ENCODE measurements around the gene KLF3. TPM values are rescaled to one million over a fixed set of nuclear protein-coding genes. Genes with fewer than 3 reads are reported as not detected.

Gene KLF3
- total RNA-seq (2021; ENCODE audit: unreplicated experiment) (14.4 TPM), Bru-seq, nascent RNA (percentile 81 among the genes with signal in this experiment), BruChase-seq, experiment 1, labeled RNA remaining after a 2-hour chase (percentile 78 among the genes with signal in this experiment), BruChase-seq, experiment 2, labeled RNA remaining after a 6-hour chase (percentile 63 among the genes with signal in this experiment)
- 5.5 TPM for polyA plus RNA-seq (2012; ENCODE audit: insufficient read length)
- long read RNA-seq, full-length matches to known transcripts = 13 of 28 reads
- long read RNA-seq, partial matches to known transcripts = 14 of 28 reads
- long read RNA-seq, other reads (novel, unspliced or antisense) = 1 of 28 reads

DNA sequence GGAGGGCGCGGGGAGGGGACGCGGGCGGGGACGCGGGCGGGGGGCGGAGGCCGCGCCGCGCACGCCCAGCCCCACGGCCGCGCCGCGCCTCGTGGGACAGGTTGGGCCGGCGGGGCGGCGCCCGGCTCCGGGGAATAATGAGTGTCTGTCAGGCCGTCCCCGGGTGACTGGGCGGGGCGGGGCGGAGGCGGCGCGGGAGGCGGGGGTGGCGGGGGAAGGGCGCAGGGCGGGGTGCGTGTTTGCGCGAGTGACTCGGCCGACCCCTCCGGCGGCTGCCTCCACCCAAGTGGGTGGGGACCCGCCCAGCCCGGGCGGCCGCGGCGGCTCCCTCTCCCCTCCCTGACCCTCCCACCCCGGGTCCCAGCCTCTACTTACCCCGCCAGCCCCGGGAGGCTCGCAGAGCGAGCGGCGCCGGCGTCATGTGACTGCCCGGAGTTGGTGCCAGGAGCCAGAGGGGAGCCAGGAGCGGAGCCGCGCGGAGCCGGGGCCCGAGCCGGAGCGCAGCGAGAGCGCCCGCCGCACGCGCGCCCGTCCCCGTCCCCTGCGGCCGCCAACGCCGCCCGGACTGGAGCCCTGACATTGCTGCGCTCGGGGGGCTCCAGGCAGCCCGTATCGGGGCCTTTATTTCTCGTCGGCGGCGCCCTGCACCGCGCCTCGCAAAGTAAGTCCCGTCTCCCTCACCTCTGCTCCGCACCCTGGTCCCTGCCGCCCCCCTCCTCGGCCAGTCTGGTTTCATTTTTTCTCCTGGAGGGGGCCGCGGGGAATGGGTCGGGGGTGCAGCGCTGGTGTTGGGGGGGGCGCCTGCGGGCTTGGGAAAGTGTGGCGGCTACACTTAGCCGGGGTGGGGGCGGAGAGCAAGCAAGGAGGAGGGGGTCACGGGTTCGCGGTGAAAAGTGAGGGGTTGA is at the start of gene KLF3:
Gene KLF3, plus strand, starts transcription at position 399 of the 905 bp plus-strand sequence. CDS start 16,427 bp downstream, outside the sequence.
- intact Hi-C loops (cut with micrococcal nuclease; ENCODE audit: unreplicated experiment) (no loop called here), in situ Hi-C loops (cut with HindIII; ENCODE audit: low pct_unique_long_range_greater_than_20kb, low sequenced_read_pairs) (no loop called here)
- POLR2A ChIA-PET = no interaction called here
- CTCF ChIA-PET = no interaction called here
- Histone ChIP-seq H3K36me3 (ENCODE audit: control insufficient read depth, insufficient read depth, low read length) (peaks cover 2% of the 10 kb centered on the region; the same call in 1 of the 2 replicates), H3K27ac (ENCODE audit: low read length) (peak within 1 kb of the TSS; percentile 65), H3K4me1 (ENCODE audit: control insufficient read depth, insufficient read depth, low read length) (peaks cover 28% of the 10 kb centered on the region), H3K27me3 (ENCODE audit: control insufficient read depth, insufficient read depth, low read length) (no peaks in the 10 kb centered on the region), H3K4me3 (ENCODE audit: low read depth in 2 of 2, low read length in 2 of 2) (peak within 1 kb of the TSS; percentile 66 to 81), H3K9me3 (ENCODE audit: control insufficient read depth, insufficient read depth, low read depth, low read length) (no peaks in the 10 kb centered on the region)
- BruUV-seq (replicated peaks) = no TSS peak
- TF ChIP-seq POLR2AphosphoS5 (IDR thresholded peaks at IDR 0.05; ENCODE audit: low read depth, low read length) (peak; percentile 30; the same call in 1 of the 2 replicates), SIN3A (IDR thresholded peaks at IDR 0.05; ENCODE audit: borderline replicate concordance, insufficient read depth, low read depth, low read length) (no peak), CTCF (IDR thresholded peaks at IDR 0.05) (no peak), TCF7L2 (IDR thresholded peaks at IDR 0.05; ENCODE audit: low read depth, low read length) (no peak)
- TF ChIP-seq, protein P1, sequence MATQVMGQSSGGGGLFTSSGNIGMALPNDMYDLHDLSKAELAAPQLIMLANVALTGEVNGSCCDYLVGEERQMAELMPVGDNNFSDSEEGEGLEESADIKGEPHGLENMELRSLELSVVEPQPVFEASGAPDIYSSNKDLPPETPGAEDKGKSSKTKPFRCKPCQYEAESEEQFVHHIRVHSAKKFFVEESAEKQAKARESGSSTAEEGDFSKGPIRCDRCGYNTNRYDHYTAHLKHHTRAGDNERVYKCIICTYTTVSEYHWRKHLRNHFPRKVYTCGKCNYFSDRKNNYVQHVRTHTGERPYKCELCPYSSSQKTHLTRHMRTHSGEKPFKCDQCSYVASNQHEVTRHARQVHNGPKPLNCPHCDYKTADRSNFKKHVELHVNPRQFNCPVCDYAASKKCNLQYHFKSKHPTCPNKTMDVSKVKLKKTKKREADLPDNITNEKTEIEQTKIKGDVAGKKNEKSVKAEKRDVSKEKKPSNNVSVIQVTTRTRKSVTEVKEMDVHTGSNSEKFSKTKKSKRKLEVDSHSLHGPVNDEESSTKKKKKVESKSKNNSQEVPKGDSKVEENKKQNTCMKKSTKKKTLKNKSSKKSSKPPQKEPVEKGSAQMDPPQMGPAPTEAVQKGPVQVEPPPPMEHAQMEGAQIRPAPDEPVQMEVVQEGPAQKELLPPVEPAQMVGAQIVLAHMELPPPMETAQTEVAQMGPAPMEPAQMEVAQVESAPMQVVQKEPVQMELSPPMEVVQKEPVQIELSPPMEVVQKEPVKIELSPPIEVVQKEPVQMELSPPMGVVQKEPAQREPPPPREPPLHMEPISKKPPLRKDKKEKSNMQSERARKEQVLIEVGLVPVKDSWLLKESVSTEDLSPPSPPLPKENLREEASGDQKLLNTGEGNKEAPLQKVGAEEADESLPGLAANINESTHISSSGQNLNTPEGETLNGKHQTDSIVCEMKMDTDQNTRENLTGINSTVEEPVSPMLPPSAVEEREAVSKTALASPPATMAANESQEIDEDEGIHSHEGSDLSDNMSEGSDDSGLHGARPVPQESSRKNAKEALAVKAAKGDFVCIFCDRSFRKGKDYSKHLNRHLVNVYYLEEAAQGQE (IDR thresholded peaks at IDR 0.05; ENCODE audit: insufficient read depth in 1 of 2, low read depth in 2 of 2, low read length in 1 of 2) = no peak
- DNase-seq (ENCODE audit: low read depth, low spot score) (no peak), ATAC-seq (peak; percentile 90)

DNA sequence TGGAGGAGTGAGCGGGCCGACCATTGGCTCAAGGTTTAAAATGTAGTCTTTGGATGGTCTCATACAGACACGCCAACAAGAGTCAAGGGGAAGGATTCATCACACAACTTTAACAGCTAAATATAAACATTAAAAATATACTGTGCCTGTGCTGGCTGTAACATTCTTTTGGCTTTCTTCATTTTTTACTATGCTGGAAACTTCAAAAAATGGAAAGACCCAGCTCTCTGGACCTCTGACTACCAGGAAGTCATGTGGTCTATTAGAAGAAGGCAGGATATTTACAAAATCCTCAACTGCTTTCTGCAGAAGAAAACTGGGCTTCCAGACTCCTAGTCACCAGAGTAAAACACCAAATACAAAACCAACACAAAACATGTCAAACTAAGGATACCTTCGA is 49.8 kb upstream of the KLF3 start:
- Histone ChIP-seq H3K9me3 (ENCODE audit: control insufficient read depth, insufficient read depth, low read depth, low read length) (no peaks in the 10 kb centered on the region), H3K36me3 (ENCODE audit: control insufficient read depth, insufficient read depth, low read length) (no peaks in the 10 kb centered on the region), H3K4me1 (ENCODE audit: control insufficient read depth, insufficient read depth, low read length) (no peaks in the 10 kb centered on the region), H3K27ac (ENCODE audit: low read length) (no peak overlapping the region), H3K4me3 (ENCODE audit: low read depth in 2 of 2, low read length in 2 of 2) (no peak overlapping the region), H3K27me3 (ENCODE audit: control insufficient read depth, insufficient read depth, low read length) (no peaks in the 10 kb centered on the region)
- in situ Hi-C loops (cut with HindIII; ENCODE audit: low pct_unique_long_range_greater_than_20kb, low sequenced_read_pairs) = no loop called here
- intact Hi-C loops (cut with micrococcal nuclease; ENCODE audit: unreplicated experiment) = no loop called here
- no peak for TF ChIP-seq SIN3A (IDR thresholded peaks at IDR 0.05; ENCODE audit: borderline replicate concordance, insufficient read depth, low read depth, low read length)
- TF ChIP-seq POLR2AphosphoS5 (IDR thresholded peaks at IDR 0.05; ENCODE audit: low read depth, low read length) = no peak
- TF ChIP-seq CTCF (IDR thresholded peaks at IDR 0.05) = no peak
- TF ChIP-seq, protein P1 (IDR thresholded peaks at IDR 0.05; ENCODE audit: insufficient read depth in 1 of 2, low read depth in 2 of 2, low read length in 1 of 2) = no peak
- TF ChIP-seq TCF7L2 (IDR thresholded peaks at IDR 0.05; ENCODE audit: low read depth, low read length) = no peak
- DNase-seq (ENCODE audit: low read depth, low spot score) (no peak), ATAC-seq (no peak)
- CTCF ChIA-PET = no interaction called here
- no TSS peak for BruUV-seq (replicated peaks)
- POLR2A ChIA-PET = no interaction called here
